ENCODE data around the gene CCDC81. TPM values are rescaled to one million over a fixed set of nuclear protein-coding genes. Genes with fewer than 3 reads are reported as not detected.

CCDC81 gene
- total RNA-seq, 2 donors from 2014 or later = 2.0 to 21.4 TPM

- Histone ChIP-seq H3K4me1 (ENCODE audit: control insufficient read depth in 1 of 2, low read depth in 2 of 2) (peaks cover 8 to 41% of the 10 kb centered on the region in 2 donors), H3K4me3 (no peak overlapping the region), H3K9me3 (no peaks in the 10 kb centered on the region), H3K27me3 (replicated peaks; ENCODE audit: insufficient read depth) (no peaks in the 10 kb centered on the region), H3K36me3 (no peaks in the 10 kb centered on the region), H3K27ac (no peak overlapping the region)
- DNase-seq (ENCODE audit: low spot score) = no peak
- no peak for TF ChIP-seq CTCF (IDR thresholded peaks at IDR 0.05)
- ATAC-seq (ENCODE audit: insufficient number of reproducible peaks, low FRiP score, low read depth) = no peak
Observed at GRCh38 chr11:86458294-86459001, 83.8 kb downstream of the CCDC81 start.

- H3K4me1 ChIP-seq (ENCODE audit: control insufficient read depth in 1 of 2, low read depth in 2 of 2) = peaks cover 8 to 41% of the 10 kb centered on the region in 2 donors
- no peak overlapping the region for H3K4me3 ChIP-seq
- H3K9me3 ChIP-seq = no peaks in the 10 kb centered on the region
- H3K27ac ChIP-seq = no peak overlapping the region
- no peak for TF ChIP-seq CTCF (IDR thresholded peaks at IDR 0.05)
- no peak for ATAC-seq (ENCODE audit: insufficient number of reproducible peaks, low FRiP score, low read depth)
- no peak for DNase-seq (ENCODE audit: low spot score)
- H3K27me3 ChIP-seq (replicated peaks; ENCODE audit: insufficient read depth) = no peaks in the 10 kb centered on the region
- no peaks in the 10 kb centered on the region for H3K36me3 ChIP-seq
Observed at GRCh38 chr11:86459002-86459385, 84.3 kb downstream of the CCDC81 start.

- ATAC-seq (ENCODE audit: insufficient number of reproducible peaks, low FRiP score, low read depth) (no peak), DNase-seq (ENCODE audit: low spot score) (peak; percentile 29)
- no peak for TF ChIP-seq CTCF (IDR thresholded peaks at IDR 0.05)
- no peaks in the 10 kb centered on the region for H3K27me3 ChIP-seq (replicated peaks; ENCODE audit: insufficient read depth)
- H3K27ac ChIP-seq = peak overlapping the region in 1 of 2 donors; percentile 7
- H3K9me3 ChIP-seq = no peaks in the 10 kb centered on the region
- H3K4me3 ChIP-seq = no peak overlapping the region
- H3K36me3 ChIP-seq = no peaks in the 10 kb centered on the region
- H3K4me1 ChIP-seq (ENCODE audit: control insufficient read depth in 1 of 2, low read depth in 2 of 2) = peaks cover 8 to 41% of the 10 kb centered on the region in 2 donors
Observed at GRCh38 chr11:86459682-86460460, 85.2 kb downstream of the CCDC81 start.

GRCh38 chr11:86460461-86461385, 86.0 kb downstream of the CCDC81 start:
- H3K4me1 ChIP-seq (ENCODE audit: control insufficient read depth in 1 of 2, low read depth in 2 of 2) = peaks cover 8 to 41% of the 10 kb centered on the region in 2 donors
- H3K36me3 ChIP-seq = no peaks in the 10 kb centered on the region
- DNase-seq (ENCODE audit: low spot score) (no peak), ATAC-seq (ENCODE audit: insufficient number of reproducible peaks, low FRiP score, low read depth) (no peak)
- no peak overlapping the region for H3K4me3 ChIP-seq
- H3K27ac ChIP-seq = peak overlapping the region in 1 of 2 donors; percentile 7
- no peak for TF ChIP-seq CTCF (IDR thresholded peaks at IDR 0.05)
- no peaks in the 10 kb centered on the region for H3K27me3 ChIP-seq (replicated peaks; ENCODE audit: insufficient read depth)
- H3K9me3 ChIP-seq = no peaks in the 10 kb centered on the region
